AG04449 (cell line): ENCODE results near the gene NIFK.
A peak's percentile ranks its signal among the peaks of the same experiment; 100 is the strongest.

Source experiments
- CTCF ChIA-PET: fragments of 350-600 bp; formaldehyde crosslinking; extraction: SDS; loops from one replicate; lab custom pipeline; 2021; ENCODE audit warnings: antibody characterized with exemption; lab: Yijun Ruan, JAX
- POLR2A ChIA-PET: fragments of 400-600, 350-600 bp; formaldehyde crosslinking; extraction: SDS; loops from one replicate; lab custom pipeline; 2020; ENCODE audit warnings: antibody characterized with exemption, inconsistent platforms; lab: Yijun Ruan, JAX
- DNase-seq: peaks from one replicate; pipeline ENCODE4 v3.0.0-alpha.2; 2010; ENCODE audit warnings: low read depth, low spot score
- H3K4me3 ChIP-seq: 2 replicates; pipeline ENCODE4 v1.5.1; 2011; ENCODE audit warnings: low read depth, mild to moderate bottlenecking, control low read depth, low read length
- CTCF ChIP-seq: IDR thresholded peaks from one replicate; pipeline ENCODE4 v1.5.1; 2011; ENCODE audit warnings: mild to moderate bottlenecking, moderate library complexity, low read length, control low read depth, inconsistent platforms; ENCODE audit not compliant: insufficient read depth; ENCODE audit errors: missing control alignments

NIFK gene

GRCh38 chr2:121755237-121756111 is 18.8 kb upstream of the NIFK start, which contains the start of gene TSN:
TSN (plus strand) TSS chr2:121755651; CDS start chr2:121755780, 129 bp downstream.
- ChIA-PET CTCF (interaction anchor here (1.4 kb wide), 1 partner anchor 353 kb away, joined by 5 read pairs; no protein-coding TSS in a partner anchor), POLR2A (interaction anchor here (0.7 to 1.0 kb wide), 3 partner anchors 19 to 288 kb away, joined by 3 to 5 read pairs (median 3); partner anchors contain the start of genes CLASP1 and NIFK)
- DNase-seq = peak; percentile 71
- H3K4me3 ChIP-seq = peak within 1 kb of the TSS; percentile 92
- TF ChIP-seq CTCF = no peak

GRCh38 chr2:121754851-121755236 is 18.2 kb upstream of the NIFK start:
- DNase-seq = no peak
- ChIA-PET CTCF (interaction anchor here (1.4 kb wide), 1 partner anchor 352 kb away, joined by 5 read pairs; no protein-coding TSS in a partner anchor), POLR2A (interaction anchor here (0.7 kb wide), 1 partner anchor 105 kb away, joined by 3 read pairs; the partner anchor contains the start of gene CLASP1)
- H3K4me3 ChIP-seq = peak overlapping the region; percentile 92
- TF ChIP-seq CTCF = no peak

GRCh38 chr2:121748202-121748601 is 11.5 kb upstream of the NIFK start:
- ChIA-PET POLR2A (interaction anchor here (0.6 kb wide), 1 partner anchor 218 kb away, joined by 3 read pairs; the partner anchor contains the start of gene RNU4ATAC), CTCF (interaction anchor here (1.0 to 1.9 kb wide), 7 partner anchors 10 to 664 kb away, joined by 3 to 12 read pairs (median 5); partner anchors contain the start of gene RNU4ATAC)
- peak; percentile 3 for TF ChIP-seq CTCF
- H3K4me3 ChIP-seq = no peak overlapping the region
- DNase-seq = no peak

- no peak for TF ChIP-seq CTCF
- ChIA-PET CTCF (no interaction called here), POLR2A (no interaction called here)
- no peak overlapping the region for H3K4me3 ChIP-seq
- DNase-seq = no peak
These were observed 9.4 kb upstream of the NIFK start for GRCh38 chr2:121746071-121746578.

- POLR2A ChIA-PET = no interaction called here
- CTCF ChIA-PET = no interaction called here
These were observed 4.8 kb upstream of the NIFK start for GRCh38 chr2:121741450-121741849.

More at GRCh38 chr2:121741450-121741849, 4.8 kb upstream of the NIFK start:
- no peak overlapping the region for H3K4me3 ChIP-seq
- no peak for TF ChIP-seq CTCF
- DNase-seq = no peak
